Measurements from ENCODE around the gene ADK.
A peak's percentile ranks its signal among the peaks of the same experiment; 100 is the strongest.
"Not testable (repeated sequence)": the region's sequence is repeated elsewhere in the genome, so short reads cannot be mapped to it uniquely, and the experiment has no call there.

ADK gene

GRCh38 chr10:74187237-74187636 is 36.2 kb downstream of the ADK start:
- DNase-seq = no peak

GRCh38 chr10:74188617-74189016 is 37.6 kb downstream of the ADK start:
- not testable (repeated sequence) for DNase-seq

GRCh38 chr10:74189999-74190421 is 39.0 kb downstream of the ADK start:
- DNase-seq = no peak

GRCh38 chr10:74190494-74190893 is 39.5 kb downstream of the ADK start:
- DNase-seq = no peak

- no peak for DNase-seq
Measured at GRCh38 chr10:74194545-74194944, 43.5 kb downstream of the ADK start.

- DNase-seq = no peak
Measured at GRCh38 chr10:74194999-74195398, 44.0 kb downstream of the ADK start.

- DNase-seq = no peak
Measured at GRCh38 chr10:74199315-74199714, 48.3 kb downstream of the ADK start.

- DNase-seq = no peak
Measured at GRCh38 chr10:74202356-74202755, 51.3 kb downstream of the ADK start.

- no peak for DNase-seq
Measured at GRCh38 chr10:74206746-74207145, 55.7 kb downstream of the ADK start.

GRCh38 chr10:74207691-74208480 is 56.9 kb downstream of the ADK start:
- peak; percentile 58 for DNase-seq

GRCh38 chr10:74208997-74209396 is 58.0 kb downstream of the ADK start:
- no peak for DNase-seq

- no peak for DNase-seq
Measured at GRCh38 chr10:74213019-74213418, 62.0 kb downstream of the ADK start.

- peak; percentile 55 for DNase-seq
Measured at GRCh38 chr10:74213571-74214162, 62.6 kb downstream of the ADK start.

- not testable (repeated sequence) for DNase-seq
Measured at GRCh38 chr10:74217110-74217509, 66.1 kb downstream of the ADK start.

- not testable (repeated sequence) for DNase-seq
Measured at GRCh38 chr10:74222467-74222866, 71.4 kb downstream of the ADK start.

- DNase-seq = no peak
Measured at GRCh38 chr10:74223755-74224529, 72.9 kb downstream of the ADK start.

- no peak for DNase-seq
Measured at GRCh38 chr10:74227697-74228424, 76.8 kb downstream of the ADK start.

- no peak for DNase-seq
Measured at GRCh38 chr10:74231375-74231774, 80.4 kb downstream of the ADK start.

- no peak for DNase-seq
Measured at GRCh38 chr10:74233281-74233680, 82.3 kb downstream of the ADK start.

GRCh38 chr10:74234569-74234968 is 83.5 kb downstream of the ADK start:
- no peak for DNase-seq

- no peak for DNase-seq
Measured at GRCh38 chr10:74238031-74238431, 87.0 kb downstream of the ADK start.

GRCh38 chr10:74238516-74238915 is 87.5 kb downstream of the ADK start:
- no peak for DNase-seq

GRCh38 chr10:74243067-74243466 is 92.0 kb downstream of the ADK start:
- DNase-seq = no peak

Data from right forelimb (tissue), 1 donor.